Measurements from ENCODE around the gene SPPL3. TPM values are rescaled to one million over a fixed set of nuclear protein-coding genes. Genes with fewer than 3 reads are reported as not detected.

Gene SPPL3
- total and polyA plus RNA-seq, 2 experiments from 2014 or later: 10.9 to 27.8 TPM

DNA sequence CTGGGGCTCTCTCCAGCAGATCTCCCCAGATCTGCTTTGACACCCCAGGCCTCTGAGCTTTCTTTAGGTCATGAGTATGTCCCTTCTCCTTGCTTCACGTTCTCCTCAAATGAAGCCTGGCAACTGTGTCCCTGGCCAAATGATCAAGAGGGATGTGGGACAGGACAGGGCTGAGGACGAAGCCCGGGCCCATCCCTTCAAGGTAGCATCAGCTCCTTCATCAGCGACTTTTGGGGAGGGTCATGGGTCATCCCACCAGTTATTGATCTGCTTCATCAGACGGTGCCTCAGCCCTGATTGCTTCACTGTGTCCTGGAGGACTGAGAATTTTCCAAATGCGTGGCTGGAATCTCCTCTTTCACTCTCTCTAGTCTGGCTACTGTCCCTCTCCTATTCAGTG lies 146.2 kb downstream of the SPPL3 start:
- Histone ChIP-seq H3K9me2 (ENCODE audit: insufficient read depth) (no peaks in the 10 kb centered on the region), H4K20me1 (replicated peaks; ENCODE audit: insufficient read depth) (no peaks in the 10 kb centered on the region), H3K4me3 (no peak overlapping the region), H3K4me2 (no peak overlapping the region), H3K4me1 (ENCODE audit: insufficient read depth) (peaks cover 5% of the 10 kb centered on the region; the same call in 1 of the 2 replicates), H3K36me3 (ENCODE audit: insufficient read depth) (no peaks in the 10 kb centered on the region), H3K27ac (ENCODE audit: low read depth) (no peak overlapping the region), H2AFZ (no peak overlapping the region), H3K27me3 (ENCODE audit: insufficient read depth) (no peaks in the 10 kb centered on the region), H3K79me2 (replicated peaks; ENCODE audit: insufficient read depth) (no peaks in the 10 kb centered on the region), H3F3A (replicated peaks; ENCODE audit: low read depth) (no peaks in the 10 kb centered on the region)
- no peak for ATAC-seq
- no peak overlapping the region for H3K27ac Mint-ChIP-seq
- no peak for TF ChIP-seq EZH2 (IDR thresholded peaks at IDR 0.05; ENCODE audit: low read depth, unreplicated experiment)
- TF ChIP-seq, protein P1, sequence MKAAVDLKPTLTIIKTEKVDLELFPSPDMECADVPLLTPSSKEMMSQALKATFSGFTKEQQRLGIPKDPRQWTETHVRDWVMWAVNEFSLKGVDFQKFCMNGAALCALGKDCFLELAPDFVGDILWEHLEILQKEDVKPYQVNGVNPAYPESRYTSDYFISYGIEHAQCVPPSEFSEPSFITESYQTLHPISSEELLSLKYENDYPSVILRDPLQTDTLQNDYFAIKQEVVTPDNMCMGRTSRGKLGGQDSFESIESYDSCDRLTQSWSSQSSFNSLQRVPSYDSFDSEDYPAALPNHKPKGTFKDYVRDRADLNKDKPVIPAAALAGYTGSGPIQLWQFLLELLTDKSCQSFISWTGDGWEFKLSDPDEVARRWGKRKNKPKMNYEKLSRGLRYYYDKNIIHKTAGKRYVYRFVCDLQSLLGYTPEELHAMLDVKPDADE (IDR thresholded peaks at IDR 0.05): no peak
- TF ChIP-seq JUNB (IDR thresholded peaks at IDR 0.05; ENCODE audit: unreplicated experiment): no peak
- TF ChIP-seq ZNF114 (CRISPR knock-in tag; IDR thresholded peaks at IDR 0.05): no peak
- no peak for TF ChIP-seq POLR2AphosphoS5 (IDR thresholded peaks at IDR 0.05; ENCODE audit: low read depth)
- no peak for TF ChIP-seq NANOG (IDR thresholded peaks at IDR 0.05; ENCODE audit: borderline replicate concordance)
- TF ChIP-seq, protein P2, sequence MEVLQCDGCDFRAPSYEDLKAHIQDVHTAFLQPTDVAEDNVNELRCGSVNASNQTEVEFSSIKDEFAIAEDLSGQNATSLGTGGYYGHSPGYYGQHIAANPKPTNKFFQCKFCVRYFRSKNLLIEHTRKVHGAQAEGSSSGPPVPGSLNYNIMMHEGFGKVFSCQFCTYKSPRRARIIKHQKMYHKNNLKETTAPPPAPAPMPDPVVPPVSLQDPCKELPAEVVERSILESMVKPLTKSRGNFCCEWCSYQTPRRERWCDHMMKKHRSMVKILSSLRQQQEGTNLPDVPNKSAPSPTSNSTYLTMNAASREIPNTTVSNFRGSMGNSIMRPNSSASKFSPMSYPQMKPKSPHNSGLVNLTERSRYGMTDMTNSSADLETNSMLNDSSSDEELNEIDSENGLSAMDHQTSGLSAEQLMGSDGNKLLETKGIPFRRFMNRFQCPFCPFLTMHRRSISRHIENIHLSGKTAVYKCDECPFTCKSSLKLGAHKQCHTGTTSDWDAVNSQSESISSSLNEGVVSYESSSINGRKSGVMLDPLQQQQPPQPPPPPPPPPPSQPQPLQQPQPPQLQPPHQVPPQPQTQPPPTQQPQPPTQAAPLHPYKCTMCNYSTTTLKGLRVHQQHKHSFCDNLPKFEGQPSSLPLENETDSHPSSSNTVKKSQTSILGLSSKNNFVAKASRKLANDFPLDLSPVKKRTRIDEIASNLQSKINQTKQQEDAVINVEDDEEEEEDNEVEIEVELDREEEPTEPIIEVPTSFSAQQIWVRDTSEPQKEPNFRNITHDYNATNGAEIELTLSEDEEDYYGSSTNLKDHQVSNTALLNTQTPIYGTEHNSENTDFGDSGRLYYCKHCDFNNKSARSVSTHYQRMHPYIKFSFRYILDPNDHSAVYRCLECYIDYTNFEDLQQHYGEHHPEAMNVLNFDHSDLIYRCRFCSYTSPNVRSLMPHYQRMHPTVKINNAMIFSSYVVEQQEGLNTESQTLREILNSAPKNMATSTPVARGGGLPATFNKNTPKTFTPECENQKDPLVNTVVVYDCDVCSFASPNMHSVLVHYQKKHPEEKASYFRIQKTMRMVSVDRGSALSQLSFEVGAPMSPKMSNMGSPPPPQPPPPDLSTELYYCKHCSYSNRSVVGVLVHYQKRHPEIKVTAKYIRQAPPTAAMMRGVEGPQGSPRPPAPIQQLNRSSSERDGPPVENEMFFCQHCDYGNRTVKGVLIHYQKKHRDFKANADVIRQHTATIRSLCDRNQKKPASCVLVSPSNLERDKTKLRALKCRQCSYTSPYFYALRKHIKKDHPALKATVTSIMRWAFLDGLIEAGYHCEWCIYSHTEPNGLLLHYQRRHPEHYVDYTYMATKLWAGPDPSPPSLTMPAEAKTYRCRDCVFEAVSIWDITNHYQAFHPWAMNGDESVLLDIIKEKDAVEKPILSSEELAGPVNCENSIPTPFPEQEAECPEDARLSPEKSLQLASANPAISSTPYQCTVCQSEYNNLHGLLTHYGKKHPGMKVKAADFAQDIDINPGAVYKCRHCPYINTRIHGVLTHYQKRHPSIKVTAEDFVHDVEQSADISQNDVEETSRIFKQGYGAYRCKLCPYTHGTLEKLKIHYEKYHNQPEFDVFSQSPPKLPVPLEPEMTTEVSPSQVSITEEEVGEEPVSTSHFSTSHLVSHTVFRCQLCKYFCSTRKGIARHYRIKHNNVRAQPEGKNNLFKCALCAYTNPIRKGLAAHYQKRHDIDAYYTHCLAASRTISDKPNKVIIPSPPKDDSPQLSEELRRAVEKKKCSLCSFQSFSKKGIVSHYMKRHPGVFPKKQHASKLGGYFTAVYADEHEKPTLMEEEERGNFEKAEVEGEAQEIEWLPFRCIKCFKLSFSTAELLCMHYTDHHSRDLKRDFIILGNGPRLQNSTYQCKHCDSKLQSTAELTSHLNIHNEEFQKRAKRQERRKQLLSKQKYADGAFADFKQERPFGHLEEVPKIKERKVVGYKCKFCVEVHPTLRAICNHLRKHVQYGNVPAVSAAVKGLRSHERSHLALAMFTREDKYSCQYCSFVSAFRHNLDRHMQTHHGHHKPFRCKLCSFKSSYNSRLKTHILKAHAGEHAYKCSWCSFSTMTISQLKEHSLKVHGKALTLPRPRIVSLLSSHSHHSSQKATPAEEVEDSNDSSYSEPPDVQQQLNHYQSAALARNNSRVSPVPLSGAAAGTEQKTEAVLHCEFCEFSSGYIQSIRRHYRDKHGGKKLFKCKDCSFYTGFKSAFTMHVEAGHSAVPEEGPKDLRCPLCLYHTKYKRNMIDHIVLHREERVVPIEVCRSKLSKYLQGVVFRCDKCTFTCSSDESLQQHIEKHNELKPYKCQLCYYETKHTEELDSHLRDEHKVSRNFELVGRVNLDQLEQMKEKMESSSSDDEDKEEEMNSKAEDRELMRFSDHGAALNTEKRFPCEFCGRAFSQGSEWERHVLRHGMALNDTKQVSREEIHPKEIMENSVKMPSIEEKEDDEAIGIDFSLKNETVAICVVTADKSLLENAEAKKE (CRISPR knock-in tag; IDR thresholded peaks at IDR 0.05): no peak
- TF ChIP-seq STAT1 (IDR thresholded peaks at IDR 0.05; ENCODE audit: unreplicated experiment): no peak
- TF ChIP-seq EZH2phosphoT487 (IDR thresholded peaks at IDR 0.05; ENCODE audit: unreplicated experiment): no peak
- no peak for TF ChIP-seq ZNF331 (CRISPR knock-in tag; IDR thresholded peaks at IDR 0.05; ENCODE audit: low read depth)
- TF ChIP-seq CREB1 (CRISPR knock-in tag; IDR thresholded peaks at IDR 0.05; ENCODE audit: low read depth): no peak
- TF ChIP-seq, protein P3, sequence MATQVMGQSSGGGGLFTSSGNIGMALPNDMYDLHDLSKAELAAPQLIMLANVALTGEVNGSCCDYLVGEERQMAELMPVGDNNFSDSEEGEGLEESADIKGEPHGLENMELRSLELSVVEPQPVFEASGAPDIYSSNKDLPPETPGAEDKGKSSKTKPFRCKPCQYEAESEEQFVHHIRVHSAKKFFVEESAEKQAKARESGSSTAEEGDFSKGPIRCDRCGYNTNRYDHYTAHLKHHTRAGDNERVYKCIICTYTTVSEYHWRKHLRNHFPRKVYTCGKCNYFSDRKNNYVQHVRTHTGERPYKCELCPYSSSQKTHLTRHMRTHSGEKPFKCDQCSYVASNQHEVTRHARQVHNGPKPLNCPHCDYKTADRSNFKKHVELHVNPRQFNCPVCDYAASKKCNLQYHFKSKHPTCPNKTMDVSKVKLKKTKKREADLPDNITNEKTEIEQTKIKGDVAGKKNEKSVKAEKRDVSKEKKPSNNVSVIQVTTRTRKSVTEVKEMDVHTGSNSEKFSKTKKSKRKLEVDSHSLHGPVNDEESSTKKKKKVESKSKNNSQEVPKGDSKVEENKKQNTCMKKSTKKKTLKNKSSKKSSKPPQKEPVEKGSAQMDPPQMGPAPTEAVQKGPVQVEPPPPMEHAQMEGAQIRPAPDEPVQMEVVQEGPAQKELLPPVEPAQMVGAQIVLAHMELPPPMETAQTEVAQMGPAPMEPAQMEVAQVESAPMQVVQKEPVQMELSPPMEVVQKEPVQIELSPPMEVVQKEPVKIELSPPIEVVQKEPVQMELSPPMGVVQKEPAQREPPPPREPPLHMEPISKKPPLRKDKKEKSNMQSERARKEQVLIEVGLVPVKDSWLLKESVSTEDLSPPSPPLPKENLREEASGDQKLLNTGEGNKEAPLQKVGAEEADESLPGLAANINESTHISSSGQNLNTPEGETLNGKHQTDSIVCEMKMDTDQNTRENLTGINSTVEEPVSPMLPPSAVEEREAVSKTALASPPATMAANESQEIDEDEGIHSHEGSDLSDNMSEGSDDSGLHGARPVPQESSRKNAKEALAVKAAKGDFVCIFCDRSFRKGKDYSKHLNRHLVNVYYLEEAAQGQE (IDR thresholded peaks at IDR 0.05; ENCODE audit: unreplicated experiment): no peak
- no peak overlapping the region for H3K4me3 Mint-ChIP-seq
- no peak for DNase-seq (ENCODE audit: low spot score)
- H3K36me3 Mint-ChIP-seq (ENCODE audit: low read depth): peaks cover 13% of the 10 kb centered on the region; the same call in 2 of the 3 replicates
- peaks cover 22% of the 10 kb centered on the region for H3K4me1 Mint-ChIP-seq
- peaks cover 13% of the 10 kb centered on the region; the same call in 2 of the 3 replicates for H3K9me3 Mint-ChIP-seq
- H3K27me3 Mint-ChIP-seq (ENCODE audit: insufficient read depth, low read depth, poor library complexity): peaks cover 6% of the 10 kb centered on the region

Data from GM23338 (cell line).